ENCODE data around the gene CELSR1. TPM values are rescaled to one million over a fixed set of nuclear protein-coding genes. Genes with fewer than 3 reads are reported as not detected.

The CELSR1 gene
- total RNA-seq, 1 experiment from 2014 or later = 22.6 TPM

GRCh38 chr22:46569848-46570695 lies 32.7 kb upstream of the CELSR1 start:
- Histone ChIP-seq H2AK5ac (ENCODE audit: insufficient read length, low read length) (no peak overlapping the region), H4K8ac (replicated peaks; ENCODE audit: insufficient read length, low read depth, low read length) (no peak overlapping the region), H3K14ac (ENCODE audit: insufficient read depth, low read length) (no peak overlapping the region; the same call in 1 of the 2 replicates), H2BK120ac (ENCODE audit: low read depth, low read length, poor library complexity, severe bottlenecking) (no peak overlapping the region), H3K79me1 (ENCODE audit: insufficient read depth, low read depth, low read length, poor library complexity, severe bottlenecking) (no peaks in the 10 kb centered on the region), H3K4me2 (ENCODE audit: insufficient read depth, insufficient read length, low read length) (no peak overlapping the region), H2BK20ac (ENCODE audit: low read depth, low read length, poor library complexity, severe bottlenecking) (no peak overlapping the region), H3K9me3 (ENCODE audit: control insufficient read depth, low read depth, low read length) (no peaks in the 10 kb centered on the region), H3K9ac (ENCODE audit: extremely low read depth, insufficient read length, low read length) (no peak overlapping the region), H3K27ac (ENCODE audit: insufficient read length, low read depth, low read length) (no peak overlapping the region), H3K18ac (ENCODE audit: insufficient read length, low read depth, low read length) (no peak overlapping the region), H3K23me2 (ENCODE audit: insufficient read length, low read depth, low read length, poor library complexity, severe bottlenecking) (no peaks in the 10 kb centered on the region), H4K91ac (ENCODE audit: insufficient read length, low read depth, low read length) (no peak overlapping the region), H3K23ac (ENCODE audit: insufficient read length, low read depth, low read length) (no peak overlapping the region), H3K27me3 (ENCODE audit: insufficient read depth, low read length) (no peaks in the 10 kb centered on the region; the same call in 1 of the 2 replicates), H3K4ac (ENCODE audit: low read depth, low read length) (no peak overlapping the region), H2BK12ac (ENCODE audit: insufficient read length, low read depth, low read length) (no peak overlapping the region), H3K4me1 (ENCODE audit: insufficient read depth, low read length) (no peaks in the 10 kb centered on the region), H2BK5ac (ENCODE audit: insufficient read length, low read length) (no peak overlapping the region), H2AFZ (ENCODE audit: low read length) (no peak overlapping the region), H3K79me2 (ENCODE audit: insufficient read depth, low read length) (no peaks in the 10 kb centered on the region), H4K20me1 (ENCODE audit: control insufficient read depth, insufficient read depth, insufficient read length) (no peaks in the 10 kb centered on the region), H2BK15ac (ENCODE audit: low read depth, low read length) (no peak overlapping the region), H4K5ac (ENCODE audit: insufficient read length, low read depth, low read length) (no peak overlapping the region), H3K56ac (ENCODE audit: insufficient read length, low read depth, low read length) (no peak overlapping the region), H3T11ph (ENCODE audit: low read length) (no peak overlapping the region)
- Mint-ChIP-seq H3K4me3 (no peak overlapping the region), H3K4me1 (peaks cover 4% of the 10 kb centered on the region in 2 experiments), H3K36me3 (ENCODE audit: insufficient read depth in 1 of 3, low read depth in 3 of 3) (peaks cover 0 to 5% (median 0%) of the 10 kb centered on the region in 3 experiments; a peak in 3 of 7 replicates), H3K27me3 (ENCODE audit: low read depth) (peaks cover 17% of the 10 kb centered on the region), H3K9me3 (peaks cover 15 to 18% of the 10 kb centered on the region in 2 experiments), H3K27ac (no peak overlapping the region)
- no peak for TF ChIP-seq CTCF (conservative IDR thresholded peaks at IDR 0.05)
- WGBS (ENCODE audit: extremely low coverage, insufficient read length, low lambda C conversion rate) = no CpG with 5 or more reads among the region's 17 CpGs
- DNase-seq = no peak

All from H9 (cell line).